Measurements from ENCODE around the gene SGK1. TPM values are rescaled to one million over a fixed set of nuclear protein-coding genes. Genes with fewer than 3 reads are reported as not detected.
"Not testable (repeated sequence)": the region's sequence is repeated elsewhere in the genome, so short reads cannot be mapped to it uniquely, and the experiment has no call there.

The SGK1 gene
- total RNA-seq, 1 donor from 2014 or later = 175 TPM

DNA sequence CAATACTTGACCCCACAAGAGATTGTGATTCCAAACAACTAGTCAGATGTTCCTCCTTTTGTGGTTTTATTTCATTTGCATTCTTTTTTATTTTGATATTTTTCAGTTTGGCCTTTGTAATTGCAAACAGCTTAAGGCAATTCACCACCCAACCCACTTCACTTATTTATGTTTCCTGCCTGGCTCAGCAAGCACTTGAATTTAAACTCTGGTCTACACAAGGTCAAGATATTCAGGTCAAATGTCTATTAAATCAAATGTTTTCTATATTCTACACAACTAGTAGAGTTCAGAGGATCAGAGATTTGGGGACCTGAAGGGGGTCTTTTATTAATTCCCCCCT, 100.1 kb downstream of the SGK1 start:
- TF ChIP-seq, protein P1, sequence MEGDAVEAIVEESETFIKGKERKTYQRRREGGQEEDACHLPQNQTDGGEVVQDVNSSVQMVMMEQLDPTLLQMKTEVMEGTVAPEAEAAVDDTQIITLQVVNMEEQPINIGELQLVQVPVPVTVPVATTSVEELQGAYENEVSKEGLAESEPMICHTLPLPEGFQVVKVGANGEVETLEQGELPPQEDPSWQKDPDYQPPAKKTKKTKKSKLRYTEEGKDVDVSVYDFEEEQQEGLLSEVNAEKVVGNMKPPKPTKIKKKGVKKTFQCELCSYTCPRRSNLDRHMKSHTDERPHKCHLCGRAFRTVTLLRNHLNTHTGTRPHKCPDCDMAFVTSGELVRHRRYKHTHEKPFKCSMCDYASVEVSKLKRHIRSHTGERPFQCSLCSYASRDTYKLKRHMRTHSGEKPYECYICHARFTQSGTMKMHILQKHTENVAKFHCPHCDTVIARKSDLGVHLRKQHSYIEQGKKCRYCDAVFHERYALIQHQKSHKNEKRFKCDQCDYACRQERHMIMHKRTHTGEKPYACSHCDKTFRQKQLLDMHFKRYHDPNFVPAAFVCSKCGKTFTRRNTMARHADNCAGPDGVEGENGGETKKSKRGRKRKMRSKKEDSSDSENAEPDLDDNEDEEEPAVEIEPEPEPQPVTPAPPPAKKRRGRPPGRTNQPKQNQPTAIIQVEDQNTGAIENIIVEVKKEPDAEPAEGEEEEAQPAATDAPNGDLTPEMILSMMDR (conservative IDR thresholded peaks at IDR 0.05; ENCODE audit: low read depth, low read length) = no peak
- DNase-seq (ENCODE audit: low read depth) = no peak
- H3K4me3 ChIP-seq (ENCODE audit: low read depth, low read length) = no peak overlapping the region

DNA sequence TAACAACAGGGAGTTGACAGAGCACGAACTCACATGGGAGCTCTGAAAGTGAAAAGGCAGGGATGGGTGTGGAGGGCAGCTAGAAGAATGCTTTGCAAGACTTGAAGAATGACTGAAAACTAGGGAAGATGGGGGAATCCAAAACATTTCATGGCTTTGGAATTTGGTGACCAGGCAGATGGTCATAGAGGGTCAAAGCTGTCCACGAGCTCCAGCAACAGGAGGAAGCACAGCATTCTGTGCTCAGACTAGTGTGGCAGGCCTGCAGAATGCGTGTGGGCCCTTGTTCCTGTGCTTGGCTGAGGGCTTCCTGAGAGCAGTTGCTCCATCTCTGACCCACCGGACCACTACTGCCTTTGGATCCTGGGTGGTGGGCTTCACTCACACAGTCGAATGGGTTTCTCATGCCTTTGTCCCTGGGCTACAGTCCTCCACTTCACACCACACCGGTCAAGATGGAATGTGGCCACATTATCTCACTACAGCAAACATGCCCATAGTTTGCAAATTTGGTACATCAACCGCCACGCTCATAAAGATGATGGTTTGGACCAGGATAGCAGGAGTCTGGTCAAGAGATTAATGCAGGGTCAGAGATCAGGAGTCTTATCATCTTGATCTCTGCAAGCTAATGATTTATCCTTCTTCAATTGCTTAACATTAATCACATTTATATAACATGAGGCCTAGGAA, 100.7 kb downstream of the SGK1 start:
- TF ChIP-seq, protein P1 (conservative IDR thresholded peaks at IDR 0.05; ENCODE audit: low read depth, low read length) = no peak
- H3K4me3 ChIP-seq (ENCODE audit: low read depth, low read length) = no peak overlapping the region
- peak; percentile 23 for DNase-seq (ENCODE audit: low read depth)

DNA sequence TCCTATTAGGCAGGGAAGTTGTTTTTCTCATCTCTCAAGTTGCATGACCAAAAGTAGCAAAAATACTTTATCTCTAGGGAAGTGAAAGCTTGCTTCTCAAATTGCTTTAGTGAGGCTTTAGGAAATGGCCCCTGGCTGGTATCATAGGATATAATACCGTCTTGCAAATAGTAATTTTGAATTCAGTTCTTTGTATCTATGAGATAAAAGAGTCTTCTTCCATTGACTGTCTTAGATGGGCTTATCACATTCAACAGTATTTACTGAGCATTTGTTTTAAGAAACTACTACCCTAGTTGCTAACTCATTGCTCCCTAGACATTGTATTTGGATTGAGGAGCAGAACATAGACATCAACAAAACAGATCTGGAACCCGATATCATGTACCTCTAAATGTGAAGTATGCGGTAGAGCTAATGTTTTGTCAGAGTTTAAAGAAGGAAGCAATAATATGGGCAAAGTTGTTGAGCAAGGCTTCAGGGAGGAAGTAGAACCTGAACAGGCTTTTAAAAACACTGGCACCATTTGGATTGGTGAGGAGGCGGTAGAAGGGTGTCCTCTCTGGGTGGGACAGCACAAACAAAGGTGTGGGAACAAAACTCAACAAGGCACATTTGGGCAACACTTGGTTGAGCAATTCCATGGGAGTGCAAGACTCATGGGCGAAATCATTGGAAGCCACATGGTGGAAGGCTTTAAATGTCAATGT, 101.5 kb downstream of the SGK1 start:
- no peak for DNase-seq (ENCODE audit: low read depth)
- TF ChIP-seq, protein P1 (conservative IDR thresholded peaks at IDR 0.05; ENCODE audit: low read depth, low read length) = no peak
- H3K4me3 ChIP-seq (ENCODE audit: low read depth, low read length) = no peak overlapping the region

DNA sequence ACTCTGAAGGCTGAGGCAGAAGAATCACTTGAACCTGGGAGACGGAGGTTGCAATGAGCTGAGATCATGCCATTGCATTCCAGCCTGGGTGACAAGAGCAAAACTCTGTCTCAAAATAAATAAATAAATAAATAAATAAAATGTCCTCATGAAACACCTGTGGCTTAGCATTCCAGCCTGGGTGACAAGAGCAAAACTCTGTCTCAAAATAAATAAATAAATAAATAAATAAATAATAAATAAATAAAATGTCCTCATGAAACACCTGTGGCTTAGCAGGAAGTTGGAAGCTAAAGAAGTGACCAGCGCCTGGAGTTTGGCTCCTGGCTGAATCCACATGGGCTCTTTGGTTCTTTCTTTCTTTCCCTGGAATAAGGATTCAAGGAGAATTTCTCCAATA, 104.5 kb downstream of the SGK1 start:
- not testable (repeated sequence) for DNase-seq (ENCODE audit: low read depth); H3K4me3 ChIP-seq (ENCODE audit: low read depth, low read length)

DNA sequence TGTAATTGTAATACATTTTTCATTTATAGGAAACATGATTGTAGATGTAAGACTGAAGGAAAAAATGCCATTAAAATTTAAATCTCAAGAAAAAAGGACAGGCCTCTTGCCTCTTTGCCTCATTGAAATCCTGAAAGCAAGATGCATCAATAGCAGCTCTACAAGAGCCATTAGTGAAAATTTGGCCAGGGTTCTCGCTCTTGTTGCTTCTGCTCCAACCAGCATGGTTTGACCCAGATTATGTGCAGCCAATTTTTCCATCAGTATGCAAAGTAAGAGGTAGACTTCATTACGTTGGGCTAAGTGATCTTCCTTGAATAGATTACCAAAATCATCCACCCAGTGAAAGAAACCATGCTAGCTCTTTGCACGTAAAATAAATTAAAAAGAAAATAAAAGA, 106.6 kb downstream of the SGK1 start:
- H3K4me3 ChIP-seq (ENCODE audit: low read depth, low read length) = no peak overlapping the region
- no peak for DNase-seq (ENCODE audit: low read depth)
- TF ChIP-seq, protein P1 (conservative IDR thresholded peaks at IDR 0.05; ENCODE audit: low read depth, low read length) = no peak

DNA sequence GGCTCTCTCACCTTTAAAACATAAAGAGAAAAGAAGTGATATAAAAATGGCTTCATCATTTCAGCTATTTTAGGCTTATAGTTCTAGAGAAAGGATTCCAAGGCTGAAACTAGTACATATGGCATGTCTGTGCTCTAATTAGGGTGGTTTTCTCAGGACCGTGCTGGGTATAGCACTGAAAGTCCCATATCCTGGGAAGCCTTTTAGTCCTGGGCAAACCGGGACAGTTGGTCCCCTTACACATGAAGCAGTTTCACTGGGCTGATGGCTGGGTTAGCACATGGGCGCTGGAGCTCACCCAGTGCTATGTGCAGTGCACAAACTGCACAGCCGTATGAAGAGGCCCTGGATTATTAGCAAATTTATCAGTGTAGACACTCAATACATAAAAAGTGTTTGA, 110.5 kb downstream of the SGK1 start:
- H3K4me3 ChIP-seq (ENCODE audit: low read depth, low read length) = no peak overlapping the region
- TF ChIP-seq, protein P1 (conservative IDR thresholded peaks at IDR 0.05; ENCODE audit: low read depth, low read length) = no peak
- no peak for DNase-seq (ENCODE audit: low read depth)

DNA sequence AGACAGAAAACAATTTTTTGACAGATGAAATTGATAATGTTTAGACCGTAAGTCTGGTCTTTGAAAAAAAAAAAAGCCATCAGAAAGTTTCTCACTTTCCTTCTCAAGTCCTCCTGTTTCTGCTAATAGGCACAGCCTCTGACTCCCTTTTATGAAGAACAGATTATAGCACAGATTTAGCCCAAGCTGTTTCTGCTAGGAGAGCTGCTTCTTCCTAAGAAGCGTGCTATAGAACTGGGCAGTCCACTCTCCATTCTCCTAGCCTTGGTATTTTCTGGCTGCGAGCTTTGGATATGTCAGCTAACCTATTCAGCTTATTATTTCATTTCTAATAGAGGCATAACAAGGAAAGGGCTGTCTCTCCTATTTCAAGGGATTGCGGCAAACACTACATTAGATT, 112.5 kb downstream of the SGK1 start:
- no peak overlapping the region for H3K4me3 ChIP-seq (ENCODE audit: low read depth, low read length)
- DNase-seq (ENCODE audit: low read depth) = no peak
- TF ChIP-seq, protein P1 (conservative IDR thresholded peaks at IDR 0.05; ENCODE audit: low read depth, low read length) = no peak

DNA sequence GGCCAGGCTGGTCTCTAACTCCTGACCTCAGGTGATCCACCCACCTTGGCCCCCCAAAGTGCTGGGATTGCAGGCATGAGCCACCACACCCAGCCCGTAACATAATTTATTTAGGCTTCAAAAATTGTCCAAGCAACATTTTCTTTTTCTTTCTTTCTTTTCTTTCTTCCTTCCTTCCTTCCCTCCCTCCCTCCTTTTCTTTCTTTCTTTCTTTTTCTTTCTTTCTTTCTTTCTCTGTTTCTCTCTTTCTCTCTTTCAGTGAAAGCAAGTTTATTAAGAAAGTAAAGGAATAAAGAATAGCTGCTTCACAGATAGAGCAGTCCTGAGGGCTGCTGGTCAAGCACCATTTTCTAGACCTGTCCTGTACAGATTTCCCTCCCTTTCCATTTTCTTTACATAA, 113.2 kb downstream of the SGK1 start:
- not testable (repeated sequence) for H3K4me3 ChIP-seq (ENCODE audit: low read depth, low read length); DNase-seq (ENCODE audit: low read depth)

Measured in epithelial cell of proximal tubule (primary cell).